Activated T-cell treated with anti-CD3 and anti-CD28 coated beads for 1 hour (primary cell): ENCODE measurements around the gene HOXA5.

Experiments
- DNase-seq: peaks from one replicate; pipeline ENCODE4 v3.0.0-alpha.2; 2020; ENCODE audit warnings: low read depth

Gene HOXA5

GRCh38 chr7:27170426-27171324 lies 27.2 kb upstream of the HOXA5 start:
- no peak for DNase-seq

- no peak for DNase-seq
Measured at GRCh38 chr7:27169658-27170425, 26.4 kb upstream of the HOXA5 start.

- no peak for DNase-seq
Measured at GRCh38 chr7:27168265-27168947, 24.9 kb upstream of the HOXA5 start.

GRCh38 chr7:27167916-27168264 lies 24.4 kb upstream of the HOXA5 start:
- no peak for DNase-seq

- no peak for DNase-seq
Measured at GRCh38 chr7:27166531-27167505, 23.3 kb upstream of the HOXA5 start.

GRCh38 chr7:27165996-27166530 lies 22.6 kb upstream of the HOXA5 start:
- DNase-seq = no peak

- no peak for DNase-seq
Measured at GRCh38 chr7:27165089-27165995, 21.9 kb upstream of the HOXA5 start, which contains the start of gene HOXA9. HOXA9 (minus strand) TSS chr7:27165537; CDS start chr7:27165457, 80 bp downstream.

GRCh38 chr7:27164367-27165088 lies 21.0 kb upstream of the HOXA5 start:
- no peak for DNase-seq

- no peak for DNase-seq
Measured at GRCh38 chr7:27164045-27164366, 20.5 kb upstream of the HOXA5 start.

GRCh38 chr7:27163288-27164044 lies 20.0 kb upstream of the HOXA5 start:
- DNase-seq = no peak

- DNase-seq = no peak
Measured at GRCh38 chr7:27162561-27163287, 19.2 kb upstream of the HOXA5 start.

GRCh38 chr7:27161721-27162560 lies 18.5 kb upstream of the HOXA5 start:
- no peak for DNase-seq

GRCh38 chr7:27161214-27161720 lies 17.8 kb upstream of the HOXA5 start:
- DNase-seq = no peak

GRCh38 chr7:27160546-27161213 lies 17.2 kb upstream of the HOXA5 start:
- peak; percentile 85 for DNase-seq

GRCh38 chr7:27160145-27160545 lies 16.7 kb upstream of the HOXA5 start:
- no peak for DNase-seq
